Skin of body (tissue), 3 donors: ENCODE data around the gene C19orf38. TPM values are rescaled to one million over a fixed set of nuclear protein-coding genes. Genes with fewer than 3 reads are reported as not detected.

Experiments
- DNase-seq: peaks from one replicate; lab custom pipeline; 2025; lab: John Stamatoyannopoulos, UW
- small RNA-seq: library from RNA; depleted of rRNA; stranded (forward); fragments of <200 nt; gene quantifications from one replicate; pipeline ENCODE3, GENCODE V24; 2014; ENCODE audit warnings: low replicate concordance
- total RNA-seq: library from RNA; depleted of rRNA; stranded (reverse); fragments of >200 nt; gene quantifications from one replicate; pipeline ENCODE4 v1.2.3, GENCODE V29; 2014

C19orf38 gene
- total RNA-seq, 1 donor from 2014 or later = 3.6 TPM

DNA sequence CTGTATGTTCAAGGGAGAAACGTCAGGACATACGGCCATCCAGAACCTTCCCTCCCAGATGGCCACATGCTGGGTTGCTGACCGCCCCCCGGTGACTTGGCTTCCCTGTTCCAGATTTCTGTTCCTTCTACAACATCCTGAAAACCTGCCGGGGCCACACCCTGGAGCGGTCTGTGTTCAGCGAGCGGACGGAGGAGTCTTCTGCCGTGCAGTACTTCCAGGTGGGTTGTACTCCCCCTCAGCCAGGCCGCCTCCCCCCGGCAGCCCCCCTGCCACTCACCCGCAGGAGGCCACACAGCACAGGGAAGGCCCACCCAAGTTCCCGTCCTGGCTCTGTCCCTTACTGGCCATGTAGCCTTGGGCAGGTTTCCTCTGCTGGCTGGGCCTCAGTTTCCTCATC is 59.7 kb downstream of the C19orf38 start:
- no peak for DNase-seq

DNA sequence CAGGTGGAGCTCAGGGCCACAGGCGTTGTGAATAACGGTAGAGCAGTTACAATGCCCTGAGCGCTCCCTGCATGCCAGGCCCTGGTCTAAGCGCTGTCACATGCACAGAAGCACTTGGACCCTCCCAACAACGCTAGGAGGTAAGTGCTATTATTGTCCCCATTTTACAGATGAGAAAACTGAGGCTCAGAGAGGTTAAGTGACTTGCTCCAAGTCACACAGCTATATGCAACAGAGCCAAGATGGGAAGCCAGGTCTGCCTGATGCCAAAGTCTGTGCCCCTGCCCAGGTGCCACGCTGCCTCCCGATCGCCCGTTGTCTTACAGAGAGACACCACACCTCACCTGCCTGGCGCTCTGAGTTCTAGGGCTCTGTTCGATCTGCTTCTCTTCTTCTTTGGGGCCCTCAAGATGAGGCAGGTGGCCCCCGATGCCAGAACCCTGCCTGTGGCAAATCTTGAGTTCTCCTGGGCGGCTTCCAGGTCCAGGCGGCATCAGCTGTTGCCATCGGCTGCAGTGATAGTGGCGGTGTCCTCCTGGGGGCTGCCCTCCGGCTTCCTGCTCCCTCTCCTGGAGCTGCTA is 60.3 kb downstream of the C19orf38 start:
- DNase-seq = no peak

DNA sequence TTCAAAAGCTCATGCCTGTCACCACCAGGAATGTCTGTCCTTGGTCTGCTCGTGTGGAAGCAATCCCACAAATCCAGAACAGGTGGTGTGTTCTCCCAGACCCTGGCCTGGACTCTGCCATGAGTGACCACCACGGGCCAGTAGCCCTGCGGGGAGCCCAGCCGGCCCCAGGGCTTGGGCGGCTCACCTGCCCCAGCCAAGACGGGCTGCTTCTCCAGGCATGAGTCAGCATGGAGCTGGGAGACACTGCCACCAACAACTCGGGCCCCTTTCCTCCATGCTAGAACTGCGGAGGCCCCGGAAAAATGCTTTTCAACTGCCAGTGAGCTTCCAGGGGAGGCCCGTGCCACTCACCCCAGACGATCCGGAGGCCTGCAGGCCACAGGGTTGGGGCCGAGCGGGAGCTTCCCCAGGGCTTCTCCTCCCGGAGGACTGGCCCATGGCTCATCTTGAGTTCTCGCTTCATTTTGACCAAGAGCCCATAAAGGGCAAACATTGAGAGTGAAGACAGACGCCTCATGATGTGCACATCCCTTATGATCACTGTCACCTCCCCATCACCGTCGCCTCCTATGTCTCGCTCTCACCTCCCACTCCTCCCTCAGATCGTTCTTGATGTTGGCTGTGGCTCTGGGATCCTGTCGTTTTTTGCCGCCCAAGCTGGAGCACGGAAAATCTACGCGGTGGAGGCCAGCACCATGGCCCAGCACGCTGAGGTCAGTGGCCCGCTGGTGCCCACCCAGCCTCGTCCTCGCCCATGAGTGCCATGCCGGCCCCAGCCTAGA is 63.6 kb downstream of the C19orf38 start:
- DNase-seq = no peak

DNA sequence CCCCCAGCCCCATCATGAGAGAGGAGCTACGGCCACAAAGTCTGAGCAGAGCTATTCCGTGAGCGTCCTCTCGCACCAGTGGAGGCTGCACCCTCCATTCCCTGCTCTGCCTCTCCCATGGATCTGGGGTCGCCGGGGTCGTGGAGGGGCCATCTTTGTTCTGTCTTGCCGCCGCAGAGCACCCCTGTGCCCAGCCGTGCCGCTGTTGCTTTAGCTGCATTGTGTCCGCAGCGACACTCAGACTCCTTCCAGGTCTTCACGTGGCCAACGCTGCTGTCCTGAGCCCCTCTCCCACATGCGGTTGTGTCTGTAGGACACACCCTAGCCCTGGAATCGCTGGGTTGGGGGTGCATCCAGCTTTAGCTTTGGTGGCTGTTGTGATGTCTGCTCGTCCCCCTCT is 64.4 kb downstream of the C19orf38 start:
- DNase-seq = no peak

DNA sequence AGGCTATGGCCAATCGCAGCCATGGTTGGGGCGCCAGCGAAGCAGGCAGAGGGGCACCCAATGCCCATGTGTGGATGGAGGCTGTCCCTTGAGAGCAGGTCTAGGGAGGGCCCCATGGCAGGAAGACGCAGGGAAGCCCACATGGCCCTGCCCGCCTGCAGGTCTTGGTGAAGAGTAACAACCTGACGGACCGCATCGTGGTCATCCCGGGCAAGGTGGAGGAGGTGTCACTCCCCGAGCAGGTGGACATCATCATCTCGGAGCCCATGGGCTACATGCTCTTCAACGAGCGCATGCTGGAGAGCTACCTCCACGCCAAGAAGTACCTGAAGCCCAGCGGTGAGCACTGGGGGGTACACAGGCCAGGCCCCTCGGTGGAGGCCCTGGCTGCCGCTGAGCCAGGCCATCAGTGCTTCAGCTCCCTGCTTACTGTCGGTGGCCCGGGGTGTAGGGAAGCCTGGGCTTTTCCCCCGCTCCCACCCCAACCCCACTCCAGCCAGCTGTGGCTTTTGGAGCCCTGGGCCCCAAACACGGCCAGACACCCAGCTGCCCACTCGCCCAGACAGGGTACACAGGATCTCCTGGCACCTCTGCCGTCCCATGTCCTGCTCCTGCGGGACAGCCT is 65.6 kb downstream of the C19orf38 start:
- DNase-seq = no peak

DNA sequence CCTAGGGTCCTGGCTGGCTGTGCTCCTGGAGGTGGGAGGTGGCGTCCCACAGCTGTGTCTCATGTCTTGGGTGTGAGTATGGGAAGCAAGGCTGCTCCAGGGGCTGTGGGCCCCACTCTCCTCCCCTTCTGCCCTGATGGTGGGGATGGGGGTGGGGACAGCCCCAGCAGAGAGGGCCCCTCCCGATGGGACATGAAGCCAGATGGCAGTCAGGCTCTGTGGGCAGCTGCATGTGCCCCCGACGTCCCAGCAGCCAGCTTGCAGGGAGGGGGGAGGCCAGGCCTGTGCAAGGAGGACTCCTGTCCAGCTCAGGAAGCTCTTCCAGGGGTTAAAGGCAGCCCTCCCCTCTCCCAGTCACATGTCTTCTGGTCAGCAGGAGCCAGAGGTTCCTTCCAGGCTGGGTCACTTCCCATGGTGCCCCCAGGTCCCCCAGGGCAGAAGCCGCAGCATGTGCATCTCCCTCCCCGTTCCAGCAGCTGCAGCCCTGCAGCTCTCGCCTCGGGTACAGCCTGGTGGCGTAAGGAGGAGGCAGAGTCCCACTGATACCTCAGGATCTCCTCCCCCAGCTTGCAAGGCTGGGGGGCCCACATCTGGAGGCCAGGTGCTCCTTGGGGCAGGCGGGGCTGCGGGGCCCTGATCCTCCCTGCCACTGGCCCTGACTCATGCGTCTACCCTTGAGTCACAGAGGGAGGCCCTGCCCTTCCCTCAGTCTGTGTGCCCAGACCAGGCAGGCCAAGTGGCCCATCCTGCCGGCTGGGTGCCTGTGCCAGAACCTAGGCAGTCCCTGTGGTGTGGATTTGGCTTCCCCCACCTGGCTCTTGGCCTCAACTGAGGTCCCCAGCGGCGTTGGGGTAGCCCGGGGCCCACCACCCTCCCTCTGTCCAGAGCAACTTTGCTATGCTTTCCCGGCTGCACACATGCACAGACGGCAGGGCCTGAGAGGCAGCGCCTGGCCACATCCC is 67.2 kb downstream of the C19orf38 start:
- peak; percentile 60 for DNase-seq

DNA sequence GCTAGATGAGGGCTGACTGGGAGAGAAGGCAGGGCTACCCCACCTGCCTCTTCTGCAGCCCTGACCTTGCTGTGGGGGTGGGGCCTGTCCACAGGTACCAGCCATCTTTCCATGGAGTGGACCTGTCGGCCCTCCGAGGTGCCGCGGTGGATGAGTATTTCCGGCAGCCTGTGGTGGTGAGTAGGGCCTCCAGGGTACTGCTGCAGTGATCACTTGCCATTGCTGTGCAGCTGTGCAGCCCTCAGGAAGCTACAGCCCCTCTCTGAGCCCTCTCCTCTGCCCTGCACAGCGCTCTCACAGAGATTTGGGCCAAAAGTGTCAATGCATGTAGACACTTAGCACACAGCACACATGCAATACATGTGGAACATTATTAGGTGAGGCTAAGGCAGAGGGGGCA is 68.4 kb downstream of the C19orf38 start:
- no peak for DNase-seq

DNA sequence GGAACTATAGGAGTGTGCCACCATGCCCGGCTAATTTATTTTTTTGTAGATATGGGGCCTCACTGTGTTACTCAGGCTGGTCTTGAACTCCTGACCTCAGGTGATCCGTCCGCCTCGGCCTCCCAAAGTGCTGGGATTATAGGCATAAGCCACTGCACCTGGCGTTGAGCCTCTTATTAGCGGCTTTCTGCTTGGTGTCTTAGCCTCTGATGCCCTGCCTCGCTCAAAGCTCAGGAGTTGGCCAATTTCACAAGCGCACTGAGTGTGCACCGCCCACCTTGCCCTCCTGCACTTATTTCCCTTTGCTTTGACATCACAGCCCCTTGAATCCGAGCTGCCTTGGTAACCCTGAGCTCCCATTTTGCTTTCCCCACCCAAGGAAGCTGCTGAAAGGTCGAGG is 70.1 kb downstream of the C19orf38 start:
- no peak for DNase-seq

Small RNA genes within 50 kb of the gene (small RNA-seq; reads per million reads assigned to genes)
- gene MIR199A1 (1.2 reads per million, percentile 81 among the genes with 10 or more reads in this experiment), gene MIR6793 (0.07 reads per million)

Other genes with a start within 250 kb of the C19orf38 start
- gene SLC44A2, start 222.9 kb upstream of the C19orf38 start, total RNA-seq = 49.0 TPM
- gene ILF3, start 194.1 kb upstream of the C19orf38 start, total RNA-seq = 98.6 TPM
- 24.0 TPM for gene QTRT1, start 147.0 kb upstream of the C19orf38 start, total RNA-seq
- 71.1 TPM for gene DNM2, start 130.3 kb upstream of the C19orf38 start, total RNA-seq
- gene TMED1, start 12.2 kb upstream of the C19orf38 start, total RNA-seq = 17.8 TPM
- gene CARM1, start 23.1 kb downstream of the C19orf38 start, total RNA-seq = 19.2 TPM
- gene YIPF2, start 80.2 kb downstream of the C19orf38 start, total RNA-seq = 30.9 TPM
- gene TIMM29, start 80.4 kb downstream of the C19orf38 start, total RNA-seq = 16.3 TPM
- gene SMARCA4, start 112.6 kb downstream of the C19orf38 start, total RNA-seq = 63.5 TPM
- 124 TPM for gene LDLR, start 241.0 kb downstream of the C19orf38 start, total RNA-seq